ENCODE measurements around the gene TBC1D24.
A peak's percentile ranks its signal among the peaks of the same experiment; 100 is the strongest.

Gene TBC1D24

DNA sequence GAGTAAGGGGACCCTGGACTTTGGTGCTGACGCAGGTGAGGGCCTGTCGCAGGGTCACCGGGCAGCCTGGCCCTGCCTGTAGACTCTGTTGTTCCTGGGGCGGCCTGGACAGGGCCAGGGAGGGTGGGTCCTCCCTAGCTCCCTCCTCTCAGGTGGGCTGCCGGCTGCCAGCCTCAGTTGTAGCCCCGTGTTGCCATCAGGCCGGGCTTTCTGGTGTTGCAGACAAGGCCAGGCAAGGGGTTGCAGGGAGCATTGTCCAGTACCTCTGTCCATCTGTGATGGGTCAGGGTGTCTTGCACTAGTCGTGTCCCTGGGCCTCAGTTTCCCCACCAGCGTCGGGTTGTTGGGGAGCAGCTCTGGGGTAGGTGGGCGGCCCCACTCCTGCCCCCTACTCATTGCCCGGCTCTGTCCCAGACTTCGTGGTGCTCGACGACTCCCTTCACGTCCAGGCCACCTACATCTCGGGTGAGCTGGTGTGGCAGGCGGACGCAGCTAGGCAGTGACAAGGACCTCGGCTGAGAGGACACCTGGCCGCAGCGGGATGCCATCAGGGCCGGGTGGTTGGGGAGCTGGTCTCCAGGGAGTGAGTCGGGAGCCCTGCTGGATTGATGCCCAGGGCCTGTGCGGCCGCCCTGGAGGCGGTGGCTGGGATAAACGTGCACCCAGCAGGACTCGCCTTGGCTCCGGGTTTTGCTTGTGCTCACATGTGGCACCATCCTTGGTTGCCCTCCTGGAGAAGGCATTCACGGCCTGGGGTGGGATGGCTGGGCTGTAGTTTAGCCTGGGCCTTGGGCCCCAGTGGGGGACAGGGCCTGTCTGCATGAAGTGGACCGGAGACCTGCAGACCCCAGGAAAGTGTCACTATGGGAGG lies 54.4 kb downstream of the TBC1D24 start:
- H4K8ac ChIP-seq (ENCODE audit: low read depth, low read length): no peak overlapping the region
- H3K4me2 ChIP-seq (ENCODE audit: insufficient read depth, low read length, poor library complexity, severe bottlenecking): no peak overlapping the region
- no peaks in the 10 kb centered on the region for H3K9me3 ChIP-seq (replicated peaks in 1 of 2; ENCODE audit: control insufficient read depth in 2 of 2, insufficient read depth in 1 of 2, low read depth in 1 of 2, low read length in 2 of 2)
- peak overlapping the region; percentile 24 for H2BK5ac ChIP-seq (ENCODE audit: low read length)
- DNase-seq (ENCODE audit: low spot score): no peak
- no peak overlapping the region for H3K18ac ChIP-seq (ENCODE audit: low read length)
- no peak overlapping the region for H4K91ac ChIP-seq (ENCODE audit: low read depth, low read length, poor library complexity)
- no peak overlapping the region for H2BK120ac ChIP-seq (ENCODE audit: low read depth, low read length)
- peak overlapping the region; percentile 81 for H3K9ac ChIP-seq (ENCODE audit: low read depth, low read length, poor library complexity)
- H3K27ac ChIP-seq (replicated peaks; ENCODE audit: low read length): no peak overlapping the region
- peaks cover 7% of the 10 kb centered on the region for H3K79me1 ChIP-seq (ENCODE audit: low read depth, low read length)
- H2BK12ac ChIP-seq (ENCODE audit: low read length): no peak overlapping the region
- no peak overlapping the region for H2AFZ ChIP-seq (ENCODE audit: low read length)
- no peak overlapping the region for H3K23ac ChIP-seq (ENCODE audit: low read depth, low read length, poor library complexity)
- WGBS, 2 donors (ENCODE audit: extremely low coverage in 2 of 2, insufficient read length in 2 of 2, insufficient replicate concordance in 1 of 2): no CpG with 5 or more reads among the region's 32 CpGs
- H3K4ac ChIP-seq (ENCODE audit: low read length): no peak overlapping the region
- H3K27me3 ChIP-seq (ENCODE audit: control insufficient read depth in 3 of 3, insufficient read depth in 3 of 3, low read depth in 1 of 3, low read length in 3 of 3): peaks cover 0 to 2% (median 0%) of the 10 kb centered on the region in 3 experiments
- H2BK15ac ChIP-seq (ENCODE audit: low read length): no peak overlapping the region
- H2AK5ac ChIP-seq (ENCODE audit: low read depth, low read length): no peak overlapping the region
- H3K14ac ChIP-seq (ENCODE audit: low read length): no peak overlapping the region
- H3K4me1 ChIP-seq (ENCODE audit: control insufficient read depth in 2 of 2, insufficient read depth in 1 of 2, low read depth in 1 of 2, low read length in 2 of 2): peaks cover 6 to 15% of the 10 kb centered on the region in 2 donors
- peaks cover 14 to 40% of the 10 kb centered on the region in 2 donors for H3K36me3 ChIP-seq (replicated peaks in 1 of 2; ENCODE audit: control insufficient read depth in 2 of 2, insufficient read depth in 2 of 2, low read length in 2 of 2)
- peak overlapping the region in 1 of 2 donors; percentile 26 for H3K4me3 ChIP-seq (ENCODE audit: low read length in 2 of 2)

DNA sequence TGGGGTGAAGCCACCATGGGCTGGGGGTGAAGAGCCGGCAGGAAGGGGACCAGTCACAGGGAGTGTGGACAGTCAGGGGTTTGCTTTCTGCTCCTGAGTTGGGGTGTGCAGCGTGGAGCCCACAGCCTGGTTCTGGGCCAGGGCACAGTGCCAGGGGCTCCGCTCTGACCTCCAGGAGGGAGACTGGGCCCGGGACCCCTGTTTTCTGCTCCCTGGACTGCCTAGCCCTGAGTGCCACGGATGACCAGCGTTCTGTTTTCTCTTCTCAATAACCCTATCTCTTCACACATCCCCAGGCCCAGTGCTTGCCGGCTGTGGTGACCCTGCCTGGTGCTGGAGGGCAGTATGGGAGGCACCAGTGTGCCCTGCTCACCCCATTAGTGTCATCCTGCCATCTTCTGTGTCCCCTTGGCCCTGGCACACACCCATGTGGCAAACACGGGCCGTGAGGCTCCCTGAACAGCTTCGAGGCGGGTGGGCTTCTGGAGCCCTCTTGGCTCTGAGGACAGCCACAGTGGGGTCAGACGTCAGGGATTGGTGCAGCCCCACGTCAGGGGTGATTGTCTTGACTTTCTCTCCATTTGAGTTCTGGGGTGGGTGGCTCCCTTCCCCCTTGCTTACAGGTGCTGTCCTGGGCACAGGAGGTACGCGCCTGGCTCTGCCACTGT lies 55.2 kb downstream of the TBC1D24 start:
- Histone ChIP-seq H2AK5ac (ENCODE audit: low read depth, low read length) (peak overlapping the region; percentile 92), H3K9ac (ENCODE audit: low read depth, low read length, poor library complexity) (no peak overlapping the region), H3K4me2 (ENCODE audit: insufficient read depth, low read length, poor library complexity, severe bottlenecking) (no peak overlapping the region), H3K9me3 (replicated peaks in 1 of 2; ENCODE audit: control insufficient read depth in 2 of 2, insufficient read depth in 1 of 2, low read depth in 1 of 2, low read length in 2 of 2) (no peaks in the 10 kb centered on the region), H3K18ac (ENCODE audit: low read length) (no peak overlapping the region), H4K8ac (ENCODE audit: low read depth, low read length) (no peak overlapping the region), H2BK120ac (ENCODE audit: low read depth, low read length) (no peak overlapping the region), H3K4me1 (ENCODE audit: control insufficient read depth in 2 of 2, insufficient read depth in 1 of 2, low read depth in 1 of 2, low read length in 2 of 2) (peaks cover 6 to 15% of the 10 kb centered on the region in 2 donors), H3K36me3 (replicated peaks in 1 of 2; ENCODE audit: control insufficient read depth in 2 of 2, insufficient read depth in 2 of 2, low read length in 2 of 2) (peaks cover 12 to 33% of the 10 kb centered on the region in 2 donors), H3K79me1 (ENCODE audit: low read depth, low read length) (peaks cover 7% of the 10 kb centered on the region), H3K27ac (replicated peaks; ENCODE audit: low read length) (no peak overlapping the region), H3K4me3 (ENCODE audit: low read length in 2 of 2) (no peak overlapping the region), H2BK15ac (ENCODE audit: low read length) (no peak overlapping the region), H3K14ac (ENCODE audit: low read length) (peak overlapping the region; percentile 47), H2AFZ (ENCODE audit: low read length) (no peak overlapping the region), H2BK5ac (ENCODE audit: low read length) (no peak overlapping the region), H3K4ac (ENCODE audit: low read length) (no peak overlapping the region), H3K27me3 (ENCODE audit: control insufficient read depth in 3 of 3, insufficient read depth in 3 of 3, low read depth in 1 of 3, low read length in 3 of 3) (peaks cover 0 to 2% (median 0%) of the 10 kb centered on the region in 3 experiments), H3K23ac (ENCODE audit: low read depth, low read length, poor library complexity) (no peak overlapping the region), H2BK12ac (ENCODE audit: low read length) (no peak overlapping the region), H4K91ac (ENCODE audit: low read depth, low read length, poor library complexity) (no peak overlapping the region)
- DNase-seq (ENCODE audit: low spot score): no peak
- WGBS, 2 donors (ENCODE audit: extremely low coverage in 2 of 2, insufficient read length in 2 of 2, insufficient replicate concordance in 1 of 2): no CpG with 5 or more reads among the region's 15 CpGs

DNA sequence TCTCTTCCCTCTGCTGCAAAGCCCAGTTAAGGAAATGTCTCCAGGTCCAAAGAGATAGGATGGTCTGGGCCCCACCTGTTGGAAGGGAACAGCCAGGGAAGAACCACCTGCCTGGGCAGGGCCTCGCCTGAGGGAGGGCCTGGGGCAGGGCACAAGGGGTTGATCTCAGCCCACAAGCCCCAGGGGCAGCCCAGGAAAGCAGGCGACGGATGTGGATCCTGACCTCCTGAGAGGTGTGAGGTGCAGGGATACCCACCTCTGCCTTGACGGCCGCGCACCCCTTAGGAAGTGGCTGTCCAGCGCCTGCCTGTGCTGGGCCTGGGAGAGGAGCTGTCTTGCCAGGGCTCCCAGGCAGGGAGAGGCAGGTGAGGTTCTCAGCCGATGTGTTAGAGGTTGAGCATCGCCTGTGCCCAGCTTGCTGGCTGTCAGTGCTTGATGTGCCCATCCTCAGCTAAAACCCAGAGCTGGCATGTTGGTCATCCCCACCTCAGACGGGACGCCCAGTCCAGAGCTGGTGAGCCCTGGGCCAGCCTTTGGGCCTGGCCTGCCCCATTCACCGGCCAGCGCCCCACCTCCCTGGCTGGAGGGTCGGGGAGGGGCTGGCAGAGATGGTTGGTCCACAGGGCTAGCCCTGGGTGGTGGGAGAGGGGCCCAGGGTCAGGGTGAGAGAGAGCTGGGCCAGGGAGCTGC lies 55.8 kb downstream of the TBC1D24 start:
- H2BK12ac ChIP-seq (ENCODE audit: low read length): peak overlapping the region; percentile 84
- peak overlapping the region; percentile 38 for H3K18ac ChIP-seq (ENCODE audit: low read length)
- DNase-seq (ENCODE audit: low spot score): no peak
- H2AFZ ChIP-seq (ENCODE audit: low read length): no peak overlapping the region
- no peak overlapping the region for H3K14ac ChIP-seq (ENCODE audit: low read length)
- WGBS, 2 donors (ENCODE audit: extremely low coverage in 2 of 2, insufficient read length in 2 of 2, insufficient replicate concordance in 1 of 2): no CpG with 5 or more reads among the region's 14 CpGs
- peak overlapping the region; percentile 92 for H2AK5ac ChIP-seq (ENCODE audit: low read depth, low read length)
- H3K9me3 ChIP-seq (replicated peaks in 1 of 2; ENCODE audit: control insufficient read depth in 2 of 2, insufficient read depth in 1 of 2, low read depth in 1 of 2, low read length in 2 of 2): no peaks in the 10 kb centered on the region
- peak overlapping the region; percentile 99 for H3K23ac ChIP-seq (ENCODE audit: low read depth, low read length, poor library complexity)
- H2BK120ac ChIP-seq (ENCODE audit: low read depth, low read length): no peak overlapping the region
- H3K4me2 ChIP-seq (ENCODE audit: insufficient read depth, low read length, poor library complexity, severe bottlenecking): peak overlapping the region; percentile 14
- H2BK5ac ChIP-seq (ENCODE audit: low read length): peak overlapping the region; percentile 95
- H3K4me3 ChIP-seq (ENCODE audit: low read length in 2 of 2): peak overlapping the region in 1 of 2 donors; percentile 53
- H3K4me1 ChIP-seq (ENCODE audit: control insufficient read depth in 2 of 2, insufficient read depth in 1 of 2, low read depth in 1 of 2, low read length in 2 of 2): peaks cover 6 to 15% of the 10 kb centered on the region in 2 donors
- peak overlapping the region; percentile 67 for H2BK15ac ChIP-seq (ENCODE audit: low read length)
- no peak overlapping the region for H4K91ac ChIP-seq (ENCODE audit: low read depth, low read length, poor library complexity)
- H3K27me3 ChIP-seq (ENCODE audit: control insufficient read depth in 3 of 3, insufficient read depth in 3 of 3, low read depth in 1 of 3, low read length in 3 of 3): peaks cover 0 to 2% (median 0%) of the 10 kb centered on the region in 3 experiments
- peak overlapping the region; percentile 30 for H3K9ac ChIP-seq (ENCODE audit: low read depth, low read length, poor library complexity)
- H3K36me3 ChIP-seq (replicated peaks in 1 of 2; ENCODE audit: control insufficient read depth in 2 of 2, insufficient read depth in 2 of 2, low read length in 2 of 2): peaks cover 12 to 31% of the 10 kb centered on the region in 2 donors
- peak overlapping the region; percentile 66 for H3K4ac ChIP-seq (ENCODE audit: low read length)
- H3K27ac ChIP-seq (replicated peaks; ENCODE audit: low read length): no peak overlapping the region
- peaks cover 7% of the 10 kb centered on the region for H3K79me1 ChIP-seq (ENCODE audit: low read depth, low read length)
- H4K8ac ChIP-seq (ENCODE audit: low read depth, low read length): peak overlapping the region; percentile 23
